Measurements from ENCODE around the gene ECE2.
"Not testable (repeated sequence)": the region's sequence is repeated elsewhere in the genome, so short reads cannot be mapped to it uniquely, and the experiment has no call there.

Gene ECE2

GRCh38 chr3:184337399-184337714 lies 61.5 kb downstream of the ECE2 start, which contains the start of gene FAM131A:
TSS of gene FAM131A (plus strand) at chr3:184337600. CDS start at chr3:184337631, 31 bp downstream.
- DNase-seq = peak; percentile 42

- DNase-seq = no peak
Measured at GRCh38 chr3:184337981-184338380, 62.2 kb downstream of the ECE2 start.

- DNase-seq = peak; percentile 99
Measured at GRCh38 chr3:184338511-184338945, 62.7 kb downstream of the ECE2 start.

- DNase-seq = peak; percentile 81
Measured at GRCh38 chr3:184339001-184339400, 63.2 kb downstream of the ECE2 start.

- not testable (repeated sequence) for DNase-seq
Measured at GRCh38 chr3:184339451-184340135, 63.8 kb downstream of the ECE2 start.

- no peak for DNase-seq
Measured at GRCh38 chr3:184341925-184342324, 66.1 kb downstream of the ECE2 start.
